HG02642 (cell line): ENCODE results near the gene APLNR.

Experiments
- ATAC-seq: cut with Tn5 transposase; IDR thresholded peaks from one replicate; pipeline ENCODE4 v1.9.1; 2021; ENCODE audit warnings: mild to moderate bottlenecking; ENCODE audit not compliant: unreplicated experiment, poor library complexity

Gene APLNR

GRCh38 chr11:57223601-57224000 is 13.4 kb downstream of the APLNR start:
- no peak for ATAC-seq

- no peak for ATAC-seq
Measured at GRCh38 chr11:57222239-57222638, 14.8 kb downstream of the APLNR start.

- ATAC-seq: no peak
Measured at GRCh38 chr11:57219021-57219627, 17.9 kb downstream of the APLNR start.

GRCh38 chr11:57217053-57217452 is 20.0 kb downstream of the APLNR start:
- ATAC-seq: no peak

GRCh38 chr11:57216463-57216862 is 20.6 kb downstream of the APLNR start:
- no peak for ATAC-seq

- no peak for ATAC-seq
Measured at GRCh38 chr11:57214494-57214893, 22.6 kb downstream of the APLNR start.

- ATAC-seq: no peak
Measured at GRCh38 chr11:57214098-57214417, 23.0 kb downstream of the APLNR start.

- ATAC-seq: no peak
Measured at GRCh38 chr11:57213342-57214097, 23.5 kb downstream of the APLNR start.

GRCh38 chr11:57210781-57211180 is 26.3 kb downstream of the APLNR start:
- no peak for ATAC-seq

GRCh38 chr11:57207168-57207567 is 29.9 kb downstream of the APLNR start:
- ATAC-seq: no peak

GRCh38 chr11:57205041-57205641 is 31.9 kb downstream of the APLNR start:
- ATAC-seq: no peak

GRCh38 chr11:57203882-57204480 is 33.1 kb downstream of the APLNR start:
- no peak for ATAC-seq

GRCh38 chr11:57203359-57203758 is 33.7 kb downstream of the APLNR start:
- ATAC-seq: no peak

- ATAC-seq: no peak
Measured at GRCh38 chr11:57202281-57202680, 34.8 kb downstream of the APLNR start.

GRCh38 chr11:57200917-57201316 is 36.1 kb downstream of the APLNR start:
- no peak for ATAC-seq

- no peak for ATAC-seq
Measured at GRCh38 chr11:57199330-57199729, 37.7 kb downstream of the APLNR start.

- no peak for ATAC-seq
Measured at GRCh38 chr11:57197762-57198161, 39.3 kb downstream of the APLNR start.

GRCh38 chr11:57196596-57196995 is 40.5 kb downstream of the APLNR start:
- no peak for ATAC-seq

GRCh38 chr11:57192316-57192715 is 44.7 kb downstream of the APLNR start:
- ATAC-seq: no peak

- ATAC-seq: no peak
Measured at GRCh38 chr11:57191311-57192219, 45.5 kb downstream of the APLNR start.
